ENCODE data around the gene CCL3.

CCL3 gene

DNA sequence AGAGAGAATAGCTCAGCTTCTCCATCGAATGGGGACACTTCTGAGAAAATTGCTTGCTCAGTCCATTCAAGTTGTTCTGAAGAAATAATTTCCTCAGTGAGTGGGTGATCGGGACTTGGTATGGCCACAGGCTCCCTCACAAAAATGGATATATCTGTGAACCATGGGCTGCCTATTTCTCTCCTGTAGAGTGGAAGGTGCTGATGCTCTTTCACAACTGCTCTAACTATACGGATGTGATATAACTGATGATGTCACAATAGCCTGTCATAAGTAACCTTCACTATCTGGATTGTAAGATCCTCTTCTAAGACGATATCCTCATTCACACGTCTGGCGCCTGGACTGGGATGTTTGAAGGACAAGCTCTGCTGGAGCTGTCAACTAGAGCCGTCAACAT is 30.5 kb downstream of the CCL3 start:
- no peak overlapping the region for H3K4me2 ChIP-seq (ENCODE audit: low read length)
- H3K9me3 ChIP-seq (ENCODE audit: insufficient read depth, low read length) = no peaks in the 10 kb centered on the region
- TF ChIP-seq EZH2phosphoT487 (IDR thresholded peaks at IDR 0.05; ENCODE audit: low read depth) = no peak
- TF ChIP-seq, protein P1, sequence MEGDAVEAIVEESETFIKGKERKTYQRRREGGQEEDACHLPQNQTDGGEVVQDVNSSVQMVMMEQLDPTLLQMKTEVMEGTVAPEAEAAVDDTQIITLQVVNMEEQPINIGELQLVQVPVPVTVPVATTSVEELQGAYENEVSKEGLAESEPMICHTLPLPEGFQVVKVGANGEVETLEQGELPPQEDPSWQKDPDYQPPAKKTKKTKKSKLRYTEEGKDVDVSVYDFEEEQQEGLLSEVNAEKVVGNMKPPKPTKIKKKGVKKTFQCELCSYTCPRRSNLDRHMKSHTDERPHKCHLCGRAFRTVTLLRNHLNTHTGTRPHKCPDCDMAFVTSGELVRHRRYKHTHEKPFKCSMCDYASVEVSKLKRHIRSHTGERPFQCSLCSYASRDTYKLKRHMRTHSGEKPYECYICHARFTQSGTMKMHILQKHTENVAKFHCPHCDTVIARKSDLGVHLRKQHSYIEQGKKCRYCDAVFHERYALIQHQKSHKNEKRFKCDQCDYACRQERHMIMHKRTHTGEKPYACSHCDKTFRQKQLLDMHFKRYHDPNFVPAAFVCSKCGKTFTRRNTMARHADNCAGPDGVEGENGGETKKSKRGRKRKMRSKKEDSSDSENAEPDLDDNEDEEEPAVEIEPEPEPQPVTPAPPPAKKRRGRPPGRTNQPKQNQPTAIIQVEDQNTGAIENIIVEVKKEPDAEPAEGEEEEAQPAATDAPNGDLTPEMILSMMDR (IDR thresholded peaks at IDR 0.05; ENCODE audit: low read depth, low read length) = no peak
- H3K27ac ChIP-seq (ENCODE audit: low read length) = no peak overlapping the region
- H3K4me1 ChIP-seq (ENCODE audit: low read length) = no peaks in the 10 kb centered on the region
- no peaks in the 10 kb centered on the region for H4K20me1 ChIP-seq (ENCODE audit: insufficient read depth, low read length)
- H3K9ac ChIP-seq (ENCODE audit: low read length) = no peak overlapping the region
- H3K36me3 ChIP-seq (replicated peaks; ENCODE audit: low read depth, low read length) = no peaks in the 10 kb centered on the region
- H2AFZ ChIP-seq (ENCODE audit: low read depth, low read length) = no peak overlapping the region
- H3K79me2 ChIP-seq (ENCODE audit: low read length) = no peaks in the 10 kb centered on the region
- H3K27me3 ChIP-seq (ENCODE audit: low read depth, low read length) = peaks cover 28% of the 10 kb centered on the region
- no peak overlapping the region for H3K4me3 ChIP-seq (ENCODE audit: low read length)

DNA sequence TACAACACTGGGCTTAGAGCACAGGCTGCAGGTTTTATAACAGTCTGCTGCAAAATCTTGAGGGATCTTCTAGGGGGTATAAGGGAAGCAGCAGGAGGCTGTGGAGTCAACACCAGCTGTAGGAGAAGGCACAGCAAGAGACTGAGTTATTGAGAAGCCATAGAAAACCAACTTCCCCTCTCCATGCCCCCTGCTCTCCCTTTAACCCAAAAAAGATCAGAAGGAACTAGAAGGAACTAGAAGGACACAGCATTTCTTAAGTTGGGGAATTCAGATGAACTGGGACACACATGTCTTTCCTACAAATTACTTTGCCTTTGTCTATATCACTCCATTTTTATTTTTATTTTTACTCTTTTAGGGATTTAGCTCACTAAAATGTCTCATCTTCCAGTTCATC is 32.0 kb downstream of the CCL3 start:
- Histone ChIP-seq H3K27ac (ENCODE audit: low read length) (no peak overlapping the region), H3K4me2 (ENCODE audit: low read length) (no peak overlapping the region), H3K79me2 (ENCODE audit: low read length) (no peaks in the 10 kb centered on the region), H3K9me3 (ENCODE audit: insufficient read depth, low read length) (no peaks in the 10 kb centered on the region), H2AFZ (ENCODE audit: low read depth, low read length) (no peak overlapping the region), H3K27me3 (ENCODE audit: low read depth, low read length) (peaks cover 36% of the 10 kb centered on the region), H3K9ac (ENCODE audit: low read length) (no peak overlapping the region), H4K20me1 (ENCODE audit: insufficient read depth, low read length) (no peaks in the 10 kb centered on the region), H3K4me3 (ENCODE audit: low read length) (no peak overlapping the region), H3K4me1 (ENCODE audit: low read length) (no peaks in the 10 kb centered on the region), H3K36me3 (replicated peaks; ENCODE audit: low read depth, low read length) (no peaks in the 10 kb centered on the region)
- TF ChIP-seq EZH2phosphoT487 (IDR thresholded peaks at IDR 0.05; ENCODE audit: low read depth) = no peak
- TF ChIP-seq, protein P1 (IDR thresholded peaks at IDR 0.05; ENCODE audit: low read depth, low read length) = no peak

DNA sequence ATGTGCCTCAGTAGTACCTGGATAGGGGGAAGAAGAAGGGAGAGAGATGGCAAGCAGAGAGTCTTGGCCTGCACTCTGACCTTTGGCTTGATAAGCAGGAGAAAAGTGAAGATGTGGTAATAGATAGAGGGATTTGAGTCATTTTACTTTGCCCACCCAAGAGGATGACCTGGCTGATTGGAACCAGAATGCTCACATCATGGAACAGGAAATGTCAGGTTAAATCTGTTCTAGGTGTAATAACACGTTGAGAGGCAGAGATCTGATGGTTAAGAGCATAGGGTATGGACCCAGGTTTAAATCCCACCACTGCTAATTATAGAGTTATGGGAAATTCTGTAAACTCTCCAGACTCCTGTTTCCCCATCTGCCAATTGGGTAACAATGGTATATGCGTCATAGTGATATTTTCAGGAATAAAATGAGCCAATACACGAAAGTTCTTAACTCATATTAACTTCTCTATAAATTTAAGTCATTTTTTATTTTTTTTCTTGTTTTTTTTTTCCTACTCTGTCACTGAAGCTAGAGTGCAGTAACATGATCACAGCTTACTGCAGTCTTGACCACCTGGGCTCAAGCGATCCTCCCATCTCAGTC is 33.9 kb downstream of the CCL3 start:
- H3K4me2 ChIP-seq (ENCODE audit: low read length) = no peak overlapping the region
- H2AFZ ChIP-seq (ENCODE audit: low read depth, low read length) = no peak overlapping the region
- TF ChIP-seq, protein P1 (IDR thresholded peaks at IDR 0.05; ENCODE audit: low read depth, low read length) = no peak
- no peak for TF ChIP-seq EZH2phosphoT487 (IDR thresholded peaks at IDR 0.05; ENCODE audit: low read depth)
- no peak overlapping the region for H3K9ac ChIP-seq (ENCODE audit: low read length)
- peaks cover 40% of the 10 kb centered on the region for H3K27me3 ChIP-seq (ENCODE audit: low read depth, low read length)
- H3K4me3 ChIP-seq (ENCODE audit: low read length) = no peak overlapping the region
- no peaks in the 10 kb centered on the region for H3K4me1 ChIP-seq (ENCODE audit: low read length)
- H3K36me3 ChIP-seq (replicated peaks; ENCODE audit: low read depth, low read length) = no peaks in the 10 kb centered on the region
- no peaks in the 10 kb centered on the region for H4K20me1 ChIP-seq (ENCODE audit: insufficient read depth, low read length)
- no peaks in the 10 kb centered on the region; the same call in 1 of the 2 replicates for H3K9me3 ChIP-seq (ENCODE audit: insufficient read depth, low read length)
- H3K27ac ChIP-seq (ENCODE audit: low read length) = no peak overlapping the region
- no peaks in the 10 kb centered on the region for H3K79me2 ChIP-seq (ENCODE audit: low read length)

DNA sequence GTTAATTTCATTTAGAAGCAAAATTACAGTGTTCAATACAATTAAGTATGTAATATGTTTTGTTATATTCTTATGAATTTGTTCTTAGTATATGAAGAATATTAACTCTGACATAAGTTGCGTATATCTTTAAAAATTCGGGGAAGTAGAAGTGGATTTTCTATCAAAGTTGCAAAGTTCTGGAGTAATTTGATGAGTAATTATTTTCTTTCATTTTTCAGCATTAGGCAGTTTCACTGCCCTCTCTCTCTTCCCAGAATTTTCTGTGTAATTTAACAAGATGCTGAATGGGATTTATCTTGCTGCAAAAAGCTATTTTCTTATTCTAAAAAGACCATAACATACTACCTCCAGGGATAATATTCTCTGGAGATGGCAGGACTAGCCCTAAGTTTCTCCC is 34.8 kb downstream of the CCL3 start:
- Histone ChIP-seq H3K36me3 (replicated peaks; ENCODE audit: low read depth, low read length) (no peaks in the 10 kb centered on the region), H2AFZ (ENCODE audit: low read depth, low read length) (no peak overlapping the region), H3K27me3 (ENCODE audit: low read depth, low read length) (peaks cover 36% of the 10 kb centered on the region), H3K4me3 (ENCODE audit: low read length) (no peak overlapping the region), H3K9me3 (ENCODE audit: insufficient read depth, low read length) (peaks cover 3% of the 10 kb centered on the region; the same call in 1 of the 2 replicates), H3K27ac (ENCODE audit: low read length) (no peak overlapping the region), H3K4me1 (ENCODE audit: low read length) (no peaks in the 10 kb centered on the region), H4K20me1 (ENCODE audit: insufficient read depth, low read length) (no peaks in the 10 kb centered on the region), H3K9ac (ENCODE audit: low read length) (no peak overlapping the region), H3K4me2 (ENCODE audit: low read length) (no peak overlapping the region), H3K79me2 (ENCODE audit: low read length) (no peaks in the 10 kb centered on the region)
- TF ChIP-seq, protein P1 (IDR thresholded peaks at IDR 0.05; ENCODE audit: low read depth, low read length) = no peak
- TF ChIP-seq EZH2phosphoT487 (IDR thresholded peaks at IDR 0.05; ENCODE audit: low read depth) = no peak
